Activated CD8-positive, alpha-beta memory T cell treated with anti-CD3 and anti-CD28 coated beads for 48 hours (primary cell): ENCODE results near the gene GRID2.

Experiments used
- DNase-seq, 3 experiments: peaks; one replicate each; pipeline ENCODE4 v3.0.0-alpha.2; 2020; ENCODE audit warnings: low read depth in 2 of 3, low spot score in 2 of 3

GRID2 gene

DNA sequence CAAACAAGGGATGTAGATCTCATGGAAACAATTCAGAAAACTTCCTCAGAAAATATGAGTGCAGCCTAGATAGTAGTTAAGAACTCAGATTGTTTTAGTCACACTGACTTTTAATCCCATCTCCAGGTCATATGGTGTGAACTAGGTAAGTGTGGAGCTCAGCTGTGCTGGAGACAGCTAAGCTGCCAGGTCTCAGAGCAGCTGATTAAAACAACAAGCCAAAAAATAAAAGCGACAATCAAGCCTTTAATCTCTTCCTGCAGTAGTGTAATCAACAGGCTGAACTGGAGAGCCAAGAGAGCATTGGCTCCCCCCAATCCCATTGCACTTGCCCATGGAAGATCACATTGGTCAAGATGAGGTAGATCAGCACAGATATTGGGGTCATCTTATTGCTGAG, 1426.5 kb downstream of the GRID2 start:
- DNase-seq, result no peak

DNA sequence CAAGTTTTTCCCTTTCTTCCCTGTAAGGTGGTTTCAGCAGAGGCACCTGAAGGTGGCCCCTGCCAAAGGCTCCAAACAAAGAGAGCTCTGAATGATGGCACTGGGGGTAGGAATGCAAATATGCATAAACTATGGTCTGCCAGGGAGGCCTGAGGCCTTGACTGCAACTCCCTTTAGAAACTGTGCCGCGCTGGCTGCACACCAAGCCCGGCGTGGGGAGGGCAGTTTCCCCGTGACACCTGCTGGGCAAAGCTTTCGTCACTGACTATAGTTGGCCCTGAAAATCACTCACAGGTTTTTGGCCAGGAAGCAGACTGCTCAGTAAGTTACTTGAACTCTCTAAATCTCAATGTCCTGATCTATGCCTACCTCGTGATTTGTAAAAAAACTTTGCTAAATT, 1427.0 kb downstream of the GRID2 start:
- no peak for DNase-seq

DNA sequence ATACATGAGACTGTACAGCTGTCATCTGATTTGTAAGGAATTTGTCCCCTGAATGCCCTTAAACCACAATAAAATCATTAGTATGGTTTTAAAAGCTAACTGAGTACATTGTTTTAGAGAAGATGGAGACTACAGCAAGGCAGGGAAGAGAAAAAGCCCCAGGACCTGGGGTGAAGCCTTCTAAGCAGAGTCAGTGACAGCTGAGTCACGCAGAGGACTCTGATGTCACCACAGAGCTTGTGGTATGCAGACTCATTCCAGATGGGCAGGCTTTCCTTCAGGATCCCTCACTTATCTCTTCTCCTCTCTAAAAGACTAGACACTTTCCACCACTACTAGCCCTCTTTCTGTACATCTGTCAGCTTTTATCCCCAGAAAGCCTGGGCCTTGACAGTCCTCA, 1427.7 kb downstream of the GRID2 start:
- no peak for DNase-seq

DNA sequence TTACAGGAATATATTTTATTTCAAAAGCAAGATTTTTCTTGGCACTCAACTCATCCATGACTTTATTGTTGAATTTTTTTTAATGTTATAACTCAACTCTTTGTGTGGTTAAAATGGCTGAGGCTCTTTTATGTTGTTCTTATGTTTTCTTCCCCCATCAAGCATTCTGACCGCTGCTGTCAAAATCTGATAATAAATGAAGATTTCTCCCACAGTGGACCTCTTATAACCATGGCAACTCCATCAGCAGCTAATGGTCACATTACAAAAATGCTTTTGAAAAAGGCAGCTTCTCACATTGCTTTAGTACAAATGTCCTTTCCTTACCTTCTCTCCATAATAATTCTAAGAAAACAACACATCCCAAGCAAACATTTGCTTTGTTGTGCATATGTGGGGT, 1428.7 kb downstream of the GRID2 start:
- no peak for DNase-seq

DNA sequence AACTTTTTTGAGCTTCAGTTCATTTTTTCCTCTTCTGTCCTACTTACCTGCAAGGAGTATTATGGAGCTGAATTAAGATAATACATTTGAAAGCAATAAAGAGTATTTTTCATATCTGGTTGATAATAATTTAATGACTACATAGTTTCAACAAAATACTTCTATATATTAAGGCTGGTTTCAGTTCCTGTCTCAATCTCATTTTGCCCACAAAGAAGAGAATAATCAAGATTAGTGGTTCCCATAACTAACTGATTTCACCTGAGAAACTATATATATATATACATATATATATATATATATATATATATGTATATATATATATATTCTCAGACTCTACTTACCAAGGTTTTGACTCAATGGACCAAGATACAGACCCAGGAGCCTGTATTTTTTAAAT, 1437.1 kb downstream of the GRID2 start:
- DNase-seq, result no peak

DNA sequence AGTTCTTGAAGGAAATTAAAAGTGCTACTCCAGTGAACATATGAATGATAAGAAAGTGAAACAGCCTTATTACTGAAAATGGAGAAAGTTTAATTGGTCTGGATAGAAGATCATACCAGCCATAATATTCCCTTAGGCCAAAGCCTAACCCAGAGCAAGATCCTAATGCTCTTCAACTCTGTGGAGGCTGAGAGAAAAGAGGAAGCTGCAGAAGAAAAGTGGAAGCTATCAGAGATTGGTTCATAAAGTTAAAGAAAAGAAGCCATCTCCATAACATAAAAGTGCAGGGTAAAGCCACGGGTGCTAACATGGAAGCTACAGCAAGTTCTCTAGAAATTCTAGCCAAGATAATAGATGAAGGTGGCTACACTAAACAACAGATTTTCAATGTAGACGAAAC, 1439.3 kb downstream of the GRID2 start:
- DNase-seq, result no peak

DNA sequence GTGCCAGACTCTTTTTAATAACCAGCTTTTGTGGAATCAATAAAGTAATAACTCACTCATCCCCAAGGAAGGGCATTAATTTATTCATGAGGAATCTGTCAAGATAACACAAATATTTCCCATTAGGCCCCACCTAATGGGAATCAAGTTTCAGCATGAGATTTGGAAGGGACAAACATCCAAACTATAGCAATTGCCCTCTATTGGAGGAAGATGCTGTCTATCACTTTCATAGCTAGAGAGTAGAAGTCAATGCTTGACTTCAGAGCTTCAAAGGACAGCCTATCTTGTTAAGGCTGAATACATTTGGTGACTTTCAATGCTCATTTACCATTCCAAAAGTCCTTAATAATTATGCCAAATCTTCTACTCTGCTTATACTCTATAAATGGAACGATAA, 1439.9 kb downstream of the GRID2 start:
- DNase-seq, result no peak

DNA sequence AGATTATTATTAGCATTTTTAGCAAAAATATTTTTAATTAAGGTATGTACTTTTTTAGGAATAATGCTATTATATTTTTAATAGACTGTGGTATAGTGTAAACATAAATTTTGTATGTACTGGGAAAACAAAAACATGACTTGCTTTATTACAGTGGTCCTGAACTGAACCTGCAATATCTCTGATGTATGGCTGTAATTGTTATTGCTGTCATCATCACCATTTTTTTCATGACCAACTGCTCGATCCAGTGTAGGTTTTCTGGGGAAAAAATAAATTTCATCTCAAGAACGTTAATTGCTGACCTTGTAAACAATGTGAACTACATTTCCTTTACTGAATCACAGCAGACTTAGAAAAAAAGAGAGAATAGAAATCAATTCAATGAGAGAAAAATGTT, 1441.2 kb downstream of the GRID2 start:
- DNase-seq, result no peak

DNA sequence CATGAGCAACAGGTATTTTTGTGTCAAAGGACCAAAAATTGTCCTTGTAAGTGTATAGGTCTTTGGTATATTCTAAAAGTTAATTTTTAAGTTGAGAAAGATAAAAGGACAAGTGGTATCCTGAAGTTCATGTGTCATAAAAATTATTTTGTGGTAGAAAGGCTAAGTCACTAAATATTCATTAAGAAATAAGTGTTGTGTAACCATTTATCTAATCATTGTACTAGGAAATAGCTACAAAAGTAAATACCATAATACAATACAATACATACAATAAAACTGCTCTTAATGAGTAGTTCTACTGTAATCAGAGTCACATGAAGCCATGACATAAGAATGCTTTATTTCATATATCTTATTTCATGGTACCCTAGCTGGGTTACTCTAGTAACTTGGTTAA, 1442.3 kb downstream of the GRID2 start:
- no peak for DNase-seq

DNA sequence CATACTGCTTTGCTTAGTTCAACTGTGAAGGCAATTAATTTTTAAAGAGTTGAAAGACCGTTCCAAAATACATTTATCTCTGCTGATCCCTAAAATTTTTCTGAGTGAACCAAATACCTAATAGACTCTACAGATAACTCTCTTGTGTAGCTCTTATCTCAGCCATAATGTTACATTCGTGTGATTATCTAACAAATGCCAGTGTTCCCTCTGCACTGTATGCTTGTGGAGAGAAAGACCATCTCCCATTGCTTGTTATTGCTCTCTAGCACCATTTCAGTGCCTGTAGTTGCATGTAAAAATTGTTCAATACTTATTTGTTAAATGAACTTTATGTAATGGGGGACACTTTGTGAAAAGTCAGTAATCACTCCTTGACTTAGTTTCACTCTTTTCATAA, 1443.5 kb downstream of the GRID2 start:
- no peak for DNase-seq

DNA sequence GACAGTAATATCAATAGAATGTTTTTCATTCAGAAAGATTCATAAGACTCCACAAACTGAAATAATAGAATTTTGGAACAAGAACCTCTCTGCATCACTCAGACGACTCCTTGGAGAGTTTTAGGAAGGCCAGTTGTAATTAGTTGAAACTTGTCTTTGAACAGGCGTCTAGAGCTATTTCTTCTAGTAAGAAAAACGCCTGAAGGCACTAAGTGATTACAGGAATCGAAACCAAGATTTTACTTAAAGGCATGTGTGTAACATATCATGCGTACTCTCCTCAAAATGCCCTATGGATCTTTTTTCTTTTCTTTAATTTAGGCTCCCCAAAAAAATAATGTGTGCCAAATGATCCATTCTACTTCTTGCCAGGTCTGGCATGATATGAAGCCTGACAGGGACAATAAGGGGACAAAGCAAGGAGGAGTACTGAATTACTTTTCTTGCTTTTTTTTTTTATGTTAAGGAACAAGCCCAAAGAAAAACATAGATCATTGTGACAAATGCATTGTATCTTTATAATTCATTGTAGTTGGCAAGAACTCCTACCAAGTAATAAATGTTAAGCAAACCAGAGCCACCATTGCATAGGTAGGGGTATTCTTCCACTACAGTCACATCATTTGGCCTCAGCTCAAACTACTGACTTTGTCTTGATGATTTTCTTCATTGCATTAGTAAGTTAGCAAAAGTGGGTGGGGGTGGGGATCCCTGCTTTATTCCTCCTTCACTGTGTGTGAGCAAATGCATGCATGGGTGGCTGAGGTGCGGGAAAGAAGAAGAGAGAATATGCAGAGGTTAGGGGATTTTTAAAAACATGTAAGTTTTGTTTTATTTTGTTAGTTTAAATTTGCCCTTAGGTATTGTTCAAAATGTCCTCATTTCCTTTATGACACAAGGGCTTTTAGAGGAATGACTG, 1444.9 kb downstream of the GRID2 start:
- no peak for DNase-seq

DNA sequence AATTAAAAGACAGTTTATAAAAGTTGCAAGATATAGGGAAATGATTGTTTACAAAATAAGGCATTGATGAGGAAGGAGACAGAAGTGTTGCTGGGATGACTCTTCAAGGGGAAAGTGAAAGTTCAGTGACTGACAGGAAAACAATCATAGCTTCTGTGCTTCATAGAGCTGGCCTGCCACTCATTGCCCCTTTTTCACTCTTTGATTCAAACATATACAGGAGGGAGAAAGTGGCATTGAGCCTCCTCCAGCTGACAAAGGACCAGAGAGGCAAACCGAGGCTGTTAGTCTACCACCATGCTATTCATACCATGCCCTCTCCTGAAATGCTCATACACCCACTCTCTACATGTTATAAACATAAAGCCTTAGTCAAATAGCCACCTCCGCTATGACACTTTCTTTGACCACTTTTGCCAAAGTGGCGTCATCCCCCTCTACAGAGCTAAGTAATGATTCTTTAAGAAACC, 1445.6 kb downstream of the GRID2 start:
- DNase-seq, result no peak

DNA sequence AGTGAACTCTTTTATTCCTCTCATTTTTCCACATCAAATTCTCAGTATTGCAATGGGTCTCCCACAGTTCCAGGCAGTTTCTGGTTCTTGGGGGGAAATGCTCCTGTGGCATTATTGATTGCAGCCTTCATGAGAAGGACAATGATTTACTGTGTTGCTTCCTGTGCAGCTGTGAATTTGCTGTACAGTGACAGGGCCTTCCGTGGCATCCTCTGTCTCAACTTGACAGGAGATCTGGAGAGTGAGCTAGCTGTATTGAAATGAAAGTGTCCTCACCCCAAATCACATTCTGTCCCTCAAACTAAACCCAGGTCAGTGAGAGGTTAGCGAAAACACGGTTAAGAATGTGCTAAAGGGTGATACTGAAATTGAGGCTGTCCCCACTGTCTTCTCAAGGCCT, 1447.6 kb downstream of the GRID2 start:
- DNase-seq, result no peak

DNA sequence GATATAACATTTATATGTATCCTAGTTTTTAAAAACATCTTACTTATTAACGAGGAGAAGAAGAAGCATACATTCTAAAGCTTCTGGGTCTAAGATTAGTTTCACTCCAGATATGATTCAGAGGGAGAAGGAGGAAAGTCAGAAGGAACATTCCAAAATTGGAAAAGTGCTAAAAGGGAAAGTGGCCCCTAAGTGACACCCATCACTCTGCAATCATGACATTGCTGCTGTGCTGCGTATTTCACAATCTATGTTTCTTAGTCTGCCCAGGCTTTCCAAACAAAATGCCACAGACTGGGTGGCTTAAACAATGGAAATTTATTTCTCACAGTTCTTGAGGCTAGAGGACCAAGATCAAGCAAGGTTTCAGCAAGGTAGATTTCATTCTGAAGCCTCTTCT, 1452.3 kb downstream of the GRID2 start:
- no peak for DNase-seq

DNA sequence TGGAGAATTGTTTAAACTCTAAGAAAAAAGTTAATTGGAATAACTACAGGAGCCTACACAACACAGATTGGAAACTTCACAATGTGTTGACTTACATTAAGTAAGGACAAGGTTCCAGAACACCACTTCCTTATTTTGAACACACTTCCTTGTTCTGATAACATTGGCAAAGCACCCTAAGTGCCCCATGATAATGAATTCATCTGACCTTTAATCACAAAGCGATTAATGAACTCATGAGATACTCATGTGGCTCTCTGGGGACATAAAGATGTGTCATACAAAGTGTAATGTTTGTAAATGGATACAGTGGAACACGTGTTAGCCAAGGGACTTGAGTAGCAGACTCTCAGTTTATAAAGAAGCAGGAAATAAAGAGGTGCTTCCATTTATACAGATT, 1455.7 kb downstream of the GRID2 start:
- DNase-seq, result no peak

DNA sequence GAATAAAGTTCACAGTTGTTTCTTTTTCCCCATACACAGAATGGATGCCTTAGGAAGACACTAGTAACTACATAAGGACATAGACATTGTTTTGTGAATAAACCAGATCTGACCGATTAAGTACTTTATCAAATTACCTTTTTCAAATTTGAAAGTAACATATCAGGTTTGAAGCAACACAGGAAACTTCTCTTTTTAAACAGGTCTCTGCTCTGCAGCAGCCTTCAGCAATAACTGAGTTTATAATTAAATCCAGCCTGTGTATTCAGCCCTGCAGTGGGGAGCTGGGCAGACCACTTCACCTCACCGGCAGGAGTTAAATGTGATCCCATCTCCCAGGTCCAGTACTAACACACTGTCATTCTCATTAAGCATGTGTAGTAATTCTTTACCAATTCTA, 1456.5 kb downstream of the GRID2 start:
- DNase-seq, result no peak

DNA sequence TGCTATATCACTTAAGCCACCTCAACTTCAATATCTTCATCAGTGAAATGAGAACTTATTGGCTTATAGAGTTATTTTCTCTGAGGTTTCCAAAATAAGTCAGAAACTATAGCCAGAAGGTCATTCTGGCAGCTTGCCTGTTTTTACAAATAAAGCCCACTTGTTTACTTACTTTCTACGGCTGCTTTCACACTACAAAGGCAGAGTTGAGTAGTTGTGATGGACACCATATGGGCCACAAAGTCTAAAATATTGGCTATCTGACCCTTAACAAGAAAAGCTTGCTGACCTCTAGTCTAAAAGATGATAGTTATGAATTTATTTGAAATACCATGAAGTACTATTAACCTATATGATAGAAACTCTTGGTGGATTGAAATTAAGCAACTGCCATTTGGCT, 1457.5 kb downstream of the GRID2 start:
- DNase-seq, result no peak

DNA sequence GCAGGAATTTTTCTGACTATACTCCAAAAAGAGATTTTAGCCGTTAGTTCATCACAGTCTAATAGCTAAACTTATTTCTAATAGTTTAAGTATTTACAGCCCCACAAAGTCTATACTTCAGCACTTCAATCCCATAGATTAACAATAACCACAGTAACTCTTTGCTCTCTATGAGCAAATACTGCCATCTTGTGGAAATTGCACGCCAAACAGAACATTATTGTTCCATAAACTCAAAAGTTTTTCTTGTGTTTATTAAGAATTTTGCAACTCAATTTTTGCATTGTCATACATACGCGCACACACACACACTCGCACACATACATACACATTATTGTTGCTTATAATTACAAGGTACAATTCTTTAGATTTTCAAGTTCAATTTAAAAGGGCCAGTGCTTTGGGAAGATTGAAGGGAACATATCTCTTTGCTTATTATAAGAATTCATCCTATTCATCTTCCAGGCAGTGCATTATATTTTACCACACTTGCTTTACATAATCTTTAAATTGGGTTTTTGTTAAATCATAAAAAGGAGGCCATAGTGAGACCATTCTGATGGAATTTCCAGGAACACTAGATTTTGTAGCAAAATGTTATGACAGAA, 1461.0 kb downstream of the GRID2 start:
- DNase-seq, result no peak

DNA sequence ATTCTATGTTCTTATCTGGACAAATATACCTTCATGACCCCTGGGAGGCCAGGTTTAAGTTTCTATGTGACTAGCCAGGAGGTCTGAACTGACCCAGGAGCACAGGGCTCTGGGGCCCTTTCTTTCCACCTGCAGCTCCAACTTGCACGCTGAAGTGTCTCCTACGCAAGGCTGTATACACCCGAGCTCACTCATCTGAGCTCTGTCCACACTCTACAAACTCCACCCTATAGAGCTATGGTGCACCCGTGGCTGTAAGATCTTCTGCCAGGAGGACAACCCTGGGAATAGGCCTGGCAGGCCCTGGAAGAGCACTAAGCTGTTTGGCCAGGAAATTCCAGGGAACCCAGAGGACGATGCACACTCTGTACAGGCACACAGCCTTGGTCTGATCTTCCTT, 1464.2 kb downstream of the GRID2 start:
- DNase-seq, result no peak

DNA sequence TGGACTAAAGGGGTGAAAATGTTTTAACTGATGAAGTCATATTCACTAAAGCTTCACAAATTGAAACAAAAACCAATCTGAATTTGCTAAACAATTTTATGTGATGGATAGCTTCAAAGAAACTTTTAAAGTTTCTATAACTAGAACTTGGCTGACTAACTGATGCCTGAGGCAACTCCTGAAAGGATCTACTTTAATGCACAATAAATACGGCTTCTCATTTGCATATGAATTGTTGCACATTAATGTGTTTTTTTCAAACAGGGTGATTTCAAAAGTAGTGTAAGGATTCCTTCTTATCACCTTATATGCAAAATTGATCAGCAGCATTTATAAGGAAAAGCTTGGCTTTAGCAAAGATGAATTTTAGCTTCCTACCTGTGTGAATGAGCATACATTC, 1466.4 kb downstream of the GRID2 start:
- DNase-seq, result no peak

DNA sequence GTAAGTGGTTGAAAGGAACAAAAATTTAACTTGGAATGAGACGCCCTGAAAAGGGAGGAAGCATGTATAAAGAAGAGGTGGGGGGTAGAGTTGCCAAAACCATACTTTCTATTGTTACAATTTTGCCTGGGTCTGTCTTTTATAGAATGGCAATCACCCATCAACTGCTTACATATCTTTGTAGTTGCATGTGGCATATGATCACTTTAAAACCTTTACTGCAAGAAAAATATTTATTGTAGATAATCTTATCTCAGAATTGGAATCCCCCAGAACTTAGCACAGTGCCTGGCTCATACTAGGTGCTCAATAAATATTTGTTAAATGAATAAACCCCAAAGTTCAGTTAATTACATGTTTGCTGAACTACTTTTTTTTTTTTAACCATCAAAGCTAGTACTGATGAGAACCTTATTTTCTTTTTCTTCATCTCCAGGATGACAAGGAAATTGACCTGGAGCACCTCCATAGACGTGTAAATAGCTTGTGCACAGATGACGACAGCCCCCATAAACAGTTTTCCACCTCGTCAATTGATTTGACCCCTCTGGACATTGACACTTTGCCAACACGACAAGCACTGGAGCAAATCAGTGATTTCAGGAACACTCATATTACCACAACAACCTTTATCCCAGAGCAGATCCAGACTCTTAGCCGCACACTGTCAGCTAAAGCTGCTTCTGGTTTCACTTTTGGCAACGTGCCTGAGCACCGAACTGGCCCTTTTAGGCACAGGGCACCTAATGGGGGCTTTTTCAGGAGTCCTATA, 1468.1 kb downstream of the GRID2 start:
- DNase-seq, result no peak

DNA sequence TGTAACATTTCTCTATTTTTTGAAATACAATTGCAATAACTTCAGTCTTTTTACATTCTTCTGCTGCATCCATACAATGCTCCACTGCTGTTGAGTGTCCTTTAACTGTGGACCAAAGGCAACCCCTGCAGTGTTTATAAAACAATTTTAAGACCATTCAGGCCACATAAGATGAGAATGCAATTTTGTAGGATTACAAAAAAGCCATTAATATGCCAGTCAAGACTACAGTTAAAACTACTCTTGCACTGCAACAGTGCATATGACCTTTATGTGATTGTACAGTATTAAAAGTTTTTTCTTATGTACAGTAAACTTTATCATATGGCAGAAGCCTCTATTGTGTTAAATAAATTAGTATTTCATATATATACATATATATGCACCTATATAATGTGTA, 1469.1 kb downstream of the GRID2 start:
- DNase-seq, result no peak
